SK-N-MC (cell line): ENCODE results near the gene ADAP1.
"Not testable (repeated sequence)": the region's sequence is repeated elsewhere in the genome, so short reads cannot be mapped to it uniquely, and the experiment has no call there.

Experiments
- DNase-seq: peaks from one replicate; pipeline ENCODE4 v3.0.0-alpha.2; 2011; ENCODE audit warnings: low read depth, low spot score
- H3K27ac ChIP-seq: fragments of 200-600 bp; sonication (generic); 2 replicates; pipeline ENCODE4 v1.5.1; 2016; ENCODE audit warnings: mixed run types
- H3K36me3 ChIP-seq: fragments of 200-600 bp; sonication (generic); 2 replicates; pipeline ENCODE4 v1.6.1; 2017; ENCODE audit warnings: antibody characterized with exemption, low read length, mixed read lengths; ENCODE audit not compliant: insufficient read depth
- H3K4me3 ChIP-seq: fragments of 200-600 bp; sonication (generic); 2 replicates; pipeline ENCODE4 v1.5.1; 2016
- H3K9ac ChIP-seq: fragments of 200-600 bp; sonication (generic); 2 replicates; pipeline ENCODE4 v1.8.0; 2017; ENCODE audit warnings: mixed run types, mixed read lengths; ENCODE audit not compliant: insufficient read length
- H3K9me3 ChIP-seq: fragments of 200-600 bp; sonication (generic); 2 replicates; pipeline ENCODE4 v1.6.1; 2017; ENCODE audit warnings: low read depth, mild to moderate bottlenecking, antibody characterized with exemption, low read length, moderate library complexity, mixed read lengths
- EZH2 ChIP-seq: fragments of 200-600 bp; sonication (generic); IDR thresholded peaks from one replicate; pipeline ENCODE4 v1.6.1; 2017; ENCODE audit warnings: antibody characterized with exemption
- FOXP2 ChIP-seq: optimal IDR thresholded peaks from 2 replicates; pipeline ENCODE3; 2011; ENCODE audit warnings: mild to moderate bottlenecking, moderate library complexity; ENCODE audit not compliant: insufficient read depth; ENCODE audit errors: extremely low read length, control extremely low read depth
- POLR2AphosphoS5 ChIP-seq: IDR thresholded peaks from 2 replicates; pipeline ENCODE4 v1.6.1; 2012; ENCODE audit warnings: mild to moderate bottlenecking, low read depth, low read length, borderline replicate concordance

The ADAP1 gene

DNA sequence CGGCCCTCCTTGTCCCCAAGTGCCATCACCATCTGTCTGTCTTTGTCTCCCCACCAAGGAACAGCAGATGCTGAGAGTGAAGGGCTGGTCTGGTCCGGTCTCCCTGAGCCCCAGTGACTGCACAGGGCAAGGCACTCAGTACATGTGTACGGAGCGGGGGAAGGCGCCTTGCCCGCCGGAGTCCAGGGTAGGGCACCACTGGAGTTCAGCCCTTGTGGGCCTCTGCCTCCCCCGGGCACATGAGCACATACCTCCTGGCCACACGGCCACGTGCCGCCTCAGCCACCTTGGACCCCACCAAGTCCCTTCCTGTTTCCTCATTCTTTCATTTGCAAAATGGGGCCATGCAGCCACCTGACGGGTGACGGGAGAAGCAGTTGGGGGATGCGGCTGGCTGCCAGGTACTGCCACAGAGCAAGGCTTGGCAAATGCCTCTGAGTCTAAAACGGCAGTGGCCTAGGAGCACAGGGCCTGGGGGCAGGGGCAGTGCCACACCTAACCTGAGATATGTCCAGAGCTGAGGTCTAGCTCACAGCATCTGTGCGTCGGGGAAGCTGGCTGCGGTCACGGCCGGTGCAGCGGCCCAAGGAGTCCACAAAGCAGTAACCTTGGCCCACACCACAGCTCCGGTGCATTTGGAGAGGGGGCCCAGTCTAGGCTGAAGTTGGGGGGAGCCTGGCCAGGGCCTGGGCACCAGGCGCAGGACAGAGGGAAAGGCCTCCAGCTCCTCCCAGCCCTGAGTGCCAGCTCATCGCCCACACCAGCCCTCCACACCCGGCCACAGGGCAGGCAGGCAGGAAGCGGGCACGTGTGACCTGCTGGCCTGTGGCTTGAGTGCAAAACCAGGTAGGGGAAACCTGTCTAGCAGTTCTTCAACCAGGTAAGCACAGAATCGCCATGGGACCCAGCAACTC lies 5.2 kb downstream of the ADAP1 start:
- TF ChIP-seq EZH2 (no peak), FOXP2 (no peak), POLR2AphosphoS5 (no peak)
- DNase-seq, result no peak
- no peaks in the 10 kb centered on the region for H3K36me3 ChIP-seq
- no peak overlapping the region for H3K4me3 ChIP-seq
- H3K9ac ChIP-seq, result no peak overlapping the region
- H3K27ac ChIP-seq, result no peak overlapping the region
- H3K9me3 ChIP-seq, result no peaks in the 10 kb centered on the region

- Histone ChIP-seq H3K4me3 (no peak overlapping the region), H3K9me3 (no peaks in the 10 kb centered on the region), H3K27ac (no peak overlapping the region), H3K9ac (no peak overlapping the region), H3K36me3 (no peaks in the 10 kb centered on the region)
- DNase-seq, result no peak
- TF ChIP-seq EZH2 (no peak), FOXP2 (no peak), POLR2AphosphoS5 (no peak)
Observed at GRCh38 chr7:947391-948210, 6.9 kb downstream of the ADAP1 start.

GRCh38 chr7:946256-946996 lies 8.1 kb downstream of the ADAP1 start:
- no peak for TF ChIP-seq EZH2
- no peak for TF ChIP-seq POLR2AphosphoS5
- no peak for TF ChIP-seq FOXP2
- H3K27ac ChIP-seq, result no peak overlapping the region
- no peak overlapping the region for H3K9ac ChIP-seq
- no peak overlapping the region for H3K4me3 ChIP-seq
- H3K9me3 ChIP-seq, result no peaks in the 10 kb centered on the region
- H3K36me3 ChIP-seq, result no peaks in the 10 kb centered on the region
- no peak for DNase-seq

DNA sequence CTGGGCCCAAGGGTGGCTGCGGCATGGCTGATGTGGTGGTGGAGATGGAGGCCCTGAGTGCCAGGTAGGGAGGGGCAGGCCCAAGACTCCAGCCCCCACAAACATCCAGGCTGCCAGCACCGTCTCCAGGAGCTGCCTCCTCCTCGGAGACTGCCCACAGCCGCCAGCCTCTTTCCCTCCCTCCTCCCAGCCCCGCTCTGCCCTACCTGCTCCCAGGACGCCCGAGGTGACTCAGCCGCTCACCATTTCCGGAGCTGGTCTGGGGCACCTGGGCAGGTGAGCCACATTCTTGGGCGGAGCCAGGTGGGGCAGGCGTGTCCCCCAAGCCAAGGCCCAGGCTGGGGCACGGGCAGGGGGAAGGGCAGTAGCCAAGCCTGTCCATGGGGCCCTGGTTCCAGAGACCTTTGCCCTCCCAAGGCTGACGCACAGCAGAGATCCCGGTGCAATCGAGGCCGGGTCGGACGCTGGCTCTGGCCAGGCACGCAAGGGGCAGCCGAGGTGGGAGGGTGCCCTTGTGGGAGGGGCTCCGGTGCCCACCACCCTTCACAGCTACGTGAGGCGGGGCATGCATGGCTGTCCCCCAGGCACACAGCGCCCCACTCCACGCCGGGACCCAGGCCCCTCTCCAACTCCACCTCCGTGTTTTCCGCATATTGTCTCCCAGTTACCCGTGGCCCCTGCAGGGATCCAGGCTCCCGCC lies 8.8 kb downstream of the ADAP1 start:
- Histone ChIP-seq H3K9ac (no peak overlapping the region), H3K36me3 (no peaks in the 10 kb centered on the region), H3K27ac (no peak overlapping the region), H3K9me3 (no peaks in the 10 kb centered on the region), H3K4me3 (no peak overlapping the region)
- TF ChIP-seq EZH2 (no peak), POLR2AphosphoS5 (no peak), FOXP2 (no peak)
- DNase-seq, result no peak

GRCh38 chr7:945147-945555 lies 9.3 kb downstream of the ADAP1 start:
- H3K27ac ChIP-seq, result no peak overlapping the region
- H3K4me3 ChIP-seq, result no peak overlapping the region
- DNase-seq, result no peak
- no peak overlapping the region for H3K9ac ChIP-seq
- no peaks in the 10 kb centered on the region for H3K36me3 ChIP-seq
- no peaks in the 10 kb centered on the region for H3K9me3 ChIP-seq
- TF ChIP-seq EZH2 (no peak), POLR2AphosphoS5 (no peak), FOXP2 (no peak)

DNA sequence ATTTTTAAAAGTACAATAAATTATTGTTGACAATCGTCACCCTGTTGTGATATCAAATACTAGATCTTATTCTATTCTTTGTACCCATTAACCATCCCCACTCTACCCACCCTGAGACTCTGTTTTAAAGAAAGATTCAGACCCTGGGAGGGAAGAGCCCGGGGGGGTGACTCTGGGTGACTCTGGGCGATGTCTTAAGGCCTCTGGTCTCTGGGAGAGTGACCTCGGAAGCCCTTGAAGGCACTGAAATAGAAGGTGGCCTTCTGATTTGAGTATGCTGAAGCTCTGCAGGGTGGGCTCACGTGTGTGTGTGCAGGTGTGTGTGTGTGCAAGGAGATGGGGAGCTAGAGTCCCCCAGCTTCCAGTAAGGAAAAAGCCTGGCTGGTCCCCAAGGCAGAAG lies 9.7 kb downstream of the ADAP1 start:
- Histone ChIP-seq H3K36me3 (no peaks in the 10 kb centered on the region), H3K27ac (no peak overlapping the region), H3K9me3 (no peaks in the 10 kb centered on the region), H3K4me3 (no peak overlapping the region), H3K9ac (no peak overlapping the region)
- TF ChIP-seq EZH2 (no peak), FOXP2 (no peak), POLR2AphosphoS5 (no peak)
- no peak for DNase-seq

- not testable (repeated sequence) for H3K4me3 ChIP-seq, H3K9ac ChIP-seq, H3K27ac ChIP-seq, DNase-seq, H3K9me3 ChIP-seq, H3K36me3 ChIP-seq
Observed at GRCh38 chr7:943793-944192, 10.7 kb downstream of the ADAP1 start.
